ENCODE results near the gene SRGAP3. TPM values are rescaled to one million over a fixed set of nuclear protein-coding genes. Genes with fewer than 3 reads are reported as not detected.

SRGAP3 gene
- total RNA-seq, 2 donors from 2014 or later: 2.6 to 12.8 TPM

DNA sequence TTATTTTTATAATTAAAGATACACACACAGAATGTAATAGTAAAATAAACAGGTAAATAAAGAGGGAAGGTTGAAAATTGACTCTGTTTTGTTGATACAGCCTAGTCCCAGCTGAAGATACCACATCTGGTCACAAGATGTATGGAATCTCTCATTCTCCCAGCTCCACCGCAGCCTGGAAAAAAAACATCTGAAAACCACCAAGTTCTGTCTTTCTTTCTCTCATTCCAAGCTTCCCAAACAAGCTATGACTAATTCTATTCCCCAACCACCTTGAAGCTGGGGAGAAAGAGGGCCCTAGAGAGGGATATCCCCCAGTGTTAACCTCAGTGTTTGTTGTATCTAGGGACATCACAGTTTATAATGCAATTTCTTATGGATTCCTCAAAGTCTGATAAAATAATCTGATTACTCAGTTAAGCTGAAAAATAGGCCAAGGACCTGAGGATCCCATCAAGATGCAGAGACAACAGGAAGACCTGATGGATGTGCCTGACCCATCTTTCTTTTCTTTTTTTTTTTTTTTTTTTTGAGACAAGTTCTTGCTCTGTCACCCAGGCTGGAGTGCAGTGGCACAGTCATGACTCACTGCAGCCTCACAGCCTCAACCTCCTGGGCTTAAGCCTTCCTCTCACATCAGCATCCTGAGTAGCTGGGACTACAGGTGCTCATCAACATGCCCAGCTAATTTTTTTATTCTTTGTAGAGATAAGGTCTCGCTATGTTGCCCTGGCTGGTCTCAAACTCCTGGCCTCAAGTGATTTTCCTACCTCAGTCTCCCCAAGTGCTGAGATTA is 38.1 kb downstream of the SRGAP3 start:
- TF ChIP-seq, protein P1, sequence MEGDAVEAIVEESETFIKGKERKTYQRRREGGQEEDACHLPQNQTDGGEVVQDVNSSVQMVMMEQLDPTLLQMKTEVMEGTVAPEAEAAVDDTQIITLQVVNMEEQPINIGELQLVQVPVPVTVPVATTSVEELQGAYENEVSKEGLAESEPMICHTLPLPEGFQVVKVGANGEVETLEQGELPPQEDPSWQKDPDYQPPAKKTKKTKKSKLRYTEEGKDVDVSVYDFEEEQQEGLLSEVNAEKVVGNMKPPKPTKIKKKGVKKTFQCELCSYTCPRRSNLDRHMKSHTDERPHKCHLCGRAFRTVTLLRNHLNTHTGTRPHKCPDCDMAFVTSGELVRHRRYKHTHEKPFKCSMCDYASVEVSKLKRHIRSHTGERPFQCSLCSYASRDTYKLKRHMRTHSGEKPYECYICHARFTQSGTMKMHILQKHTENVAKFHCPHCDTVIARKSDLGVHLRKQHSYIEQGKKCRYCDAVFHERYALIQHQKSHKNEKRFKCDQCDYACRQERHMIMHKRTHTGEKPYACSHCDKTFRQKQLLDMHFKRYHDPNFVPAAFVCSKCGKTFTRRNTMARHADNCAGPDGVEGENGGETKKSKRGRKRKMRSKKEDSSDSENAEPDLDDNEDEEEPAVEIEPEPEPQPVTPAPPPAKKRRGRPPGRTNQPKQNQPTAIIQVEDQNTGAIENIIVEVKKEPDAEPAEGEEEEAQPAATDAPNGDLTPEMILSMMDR (IDR thresholded peaks at IDR 0.05): no peak
- no peak for DNase-seq (ENCODE audit: low spot score)
- H3K4me3 ChIP-seq: no peak overlapping the region
- no peaks in the 10 kb centered on the region for H3K27me3 ChIP-seq (replicated peaks; ENCODE audit: insufficient read depth)
- H3K9me3 ChIP-seq: no peaks in the 10 kb centered on the region
- ATAC-seq (ENCODE audit: insufficient number of reproducible peaks, low FRiP score, low read depth): no peak
- no peak overlapping the region for H3K27ac ChIP-seq
- no peaks in the 10 kb centered on the region for H3K4me1 ChIP-seq (ENCODE audit: control insufficient read depth in 1 of 2, low read depth in 2 of 2)
- H3K36me3 ChIP-seq: no peaks in the 10 kb centered on the region

DNA sequence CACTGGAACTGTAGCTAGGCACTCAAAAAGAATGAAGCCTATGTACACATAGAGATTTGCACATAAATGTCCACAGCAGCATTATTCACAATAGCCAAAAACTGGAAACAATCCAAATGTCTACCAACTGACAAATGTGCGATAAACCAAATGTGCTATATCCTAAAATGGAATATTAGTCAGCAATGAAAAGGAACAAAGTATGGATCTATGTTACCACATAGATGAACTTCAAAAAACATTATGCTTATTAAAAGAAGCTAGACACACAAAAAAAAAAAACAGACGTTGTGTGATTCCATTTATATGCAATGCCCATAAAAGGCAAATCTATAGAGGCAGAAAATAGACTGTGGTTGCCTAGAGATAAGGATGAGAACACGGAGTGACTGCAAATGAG is 39.7 kb downstream of the SRGAP3 start:
- TF ChIP-seq, protein P1 (IDR thresholded peaks at IDR 0.05): no peak
- no peaks in the 10 kb centered on the region for H3K36me3 ChIP-seq
- H3K27me3 ChIP-seq (replicated peaks; ENCODE audit: insufficient read depth): no peaks in the 10 kb centered on the region

DNA sequence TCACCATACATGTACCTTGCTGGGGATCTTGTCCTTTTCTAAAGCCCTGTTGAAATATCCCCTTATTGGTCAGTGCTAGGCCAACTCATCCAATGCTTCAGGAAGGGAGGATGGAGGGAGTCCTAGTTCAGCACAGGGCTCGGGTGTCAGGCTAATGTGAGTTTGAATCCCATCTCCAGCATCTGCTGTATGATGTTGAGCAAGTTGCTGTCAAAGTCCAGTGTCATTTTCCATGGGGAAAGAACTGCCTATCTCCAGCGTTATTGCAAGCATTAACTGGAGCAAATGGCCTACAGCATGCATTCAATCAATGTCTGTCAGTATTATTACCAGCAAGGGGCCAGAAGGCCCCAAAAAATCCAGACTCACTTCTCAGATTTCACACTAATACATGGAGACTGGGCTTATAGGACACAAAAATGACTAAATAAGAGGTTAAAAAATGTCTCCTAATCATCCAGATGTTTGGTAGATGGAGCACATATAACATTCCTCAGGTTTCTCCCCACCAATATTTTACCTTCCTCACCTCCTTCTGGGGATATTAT is 40.8 kb downstream of the SRGAP3 start:
- Histone ChIP-seq H3K27ac (no peak overlapping the region), H3K27me3 (replicated peaks; ENCODE audit: insufficient read depth) (no peaks in the 10 kb centered on the region), H3K36me3 (no peaks in the 10 kb centered on the region), H3K4me1 (ENCODE audit: control insufficient read depth in 1 of 2, low read depth in 2 of 2) (no peaks in the 10 kb centered on the region), H3K9me3 (no peaks in the 10 kb centered on the region), H3K4me3 (no peak overlapping the region)
- no peak for DNase-seq (ENCODE audit: low spot score)
- TF ChIP-seq, protein P1 (IDR thresholded peaks at IDR 0.05): no peak
- no peak for ATAC-seq (ENCODE audit: insufficient number of reproducible peaks, low FRiP score, low read depth)

More for the DNA sequence above, 39.7 kb downstream of the SRGAP3 start:
- Histone ChIP-seq H3K4me3 (no peak overlapping the region), H3K9me3 (no peaks in the 10 kb centered on the region), H3K27ac (no peak overlapping the region), H3K4me1 (ENCODE audit: control insufficient read depth in 1 of 2, low read depth in 2 of 2) (no peaks in the 10 kb centered on the region)
- no peak for ATAC-seq (ENCODE audit: insufficient number of reproducible peaks, low FRiP score, low read depth)
- DNase-seq (ENCODE audit: low spot score): no peak

DNA sequence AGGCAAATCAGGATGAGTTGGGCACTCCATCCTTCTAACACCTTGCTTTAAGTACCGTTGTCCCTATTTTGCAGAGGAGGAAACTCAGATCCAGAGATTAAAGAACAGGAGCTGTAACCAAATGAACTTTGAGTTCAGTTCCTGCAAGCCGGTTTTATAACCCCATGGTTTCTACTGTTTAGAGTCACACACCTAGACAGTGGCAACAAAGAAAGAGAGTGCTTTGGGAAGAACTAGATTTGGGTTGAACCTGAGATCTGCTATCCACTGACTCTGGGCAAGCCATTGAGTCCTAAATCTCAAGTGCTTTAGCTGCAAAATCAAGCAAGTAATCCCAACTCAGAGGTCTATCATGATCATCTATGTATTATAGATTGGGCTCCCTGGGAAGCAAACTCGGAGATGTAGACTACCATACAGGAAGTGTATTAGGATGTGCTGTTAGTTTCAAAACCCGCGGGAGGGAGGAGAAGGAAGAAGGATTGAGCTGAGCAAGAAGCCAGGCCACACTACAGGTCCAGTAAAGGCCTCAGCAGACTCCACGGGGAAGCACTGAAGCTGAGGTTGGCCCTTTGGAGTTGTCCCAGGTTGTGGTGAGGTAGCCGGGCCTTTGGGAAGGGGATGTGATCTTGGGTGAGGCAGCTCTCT is 42.2 kb downstream of the SRGAP3 start:
- no peak for DNase-seq (ENCODE audit: low spot score)
- TF ChIP-seq, protein P1 (IDR thresholded peaks at IDR 0.05): no peak
- no peaks in the 10 kb centered on the region for H3K9me3 ChIP-seq
- H3K27ac ChIP-seq: no peak overlapping the region
- no peak for ATAC-seq (ENCODE audit: insufficient number of reproducible peaks, low FRiP score, low read depth)
- no peaks in the 10 kb centered on the region for H3K27me3 ChIP-seq (replicated peaks; ENCODE audit: insufficient read depth)
- H3K4me1 ChIP-seq (ENCODE audit: control insufficient read depth in 1 of 2, low read depth in 2 of 2): no peaks in the 10 kb centered on the region
- H3K4me3 ChIP-seq: no peak overlapping the region
- no peaks in the 10 kb centered on the region for H3K36me3 ChIP-seq

DNA sequence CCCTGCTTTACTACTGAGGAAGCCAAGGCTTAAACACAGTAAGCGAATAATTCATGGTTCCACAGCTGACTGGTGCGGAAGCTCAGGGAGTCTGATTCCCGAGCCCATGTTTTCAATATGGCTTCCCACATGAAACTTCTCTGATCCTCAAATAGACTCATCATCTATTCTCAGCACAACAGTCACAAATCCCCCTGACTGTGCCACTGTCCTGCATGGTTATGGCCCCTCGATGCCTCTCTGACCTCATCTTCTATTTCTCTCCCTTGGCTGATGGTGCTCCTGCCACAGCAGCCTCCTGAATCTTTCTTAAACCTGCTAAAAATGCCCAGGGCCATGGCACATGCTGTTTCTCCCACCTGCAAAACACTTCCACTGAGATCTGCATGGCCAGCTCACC is 43.2 kb downstream of the SRGAP3 start:
- TF ChIP-seq, protein P1 (IDR thresholded peaks at IDR 0.05): no peak
- ATAC-seq (ENCODE audit: insufficient number of reproducible peaks, low FRiP score, low read depth) (no peak), DNase-seq (ENCODE audit: low spot score) (no peak)
- Histone ChIP-seq H3K9me3 (no peaks in the 10 kb centered on the region), H3K4me1 (ENCODE audit: control insufficient read depth in 1 of 2, low read depth in 2 of 2) (no peaks in the 10 kb centered on the region), H3K27me3 (replicated peaks; ENCODE audit: insufficient read depth) (no peaks in the 10 kb centered on the region), H3K4me3 (no peak overlapping the region), H3K36me3 (no peaks in the 10 kb centered on the region), H3K27ac (no peak overlapping the region)

Measured in thoracic aorta (tissue), 2 donors.